NB4 (cell line): ENCODE measurements around the gene RHAG.

Experiments used
- DNase-seq: peaks from one replicate; pipeline ENCODE4 v3.0.0; 2010; ENCODE audit warnings: low read depth
- H3K4me3 ChIP-seq: one replicate; pipeline ENCODE4 v1.5.1; 2011; ENCODE audit warnings: mild to moderate bottlenecking, low read depth, low read length, moderate library complexity
- CTCF ChIP-seq: IDR thresholded peaks from one replicate; pipeline ENCODE4 v1.5.1; 2012; ENCODE audit warnings: low read depth, low read length
- MAX ChIP-seq: IDR thresholded peaks from 2 replicates; pipeline ENCODE4 v1.6.1; 2011; ENCODE audit warnings: low read depth, low read length
- MYC ChIP-seq: IDR thresholded peaks from 2 replicates; pipeline ENCODE4 v1.6.1; 2011; ENCODE audit warnings: low read depth, low read length
- POLR2A ChIP-seq: IDR thresholded peaks from 2 replicates; pipeline ENCODE4 v1.6.1; 2011; ENCODE audit warnings: mild to moderate bottlenecking; ENCODE audit not compliant: insufficient read length; ENCODE audit errors: extremely low read depth

RHAG gene

GRCh38 chr6:49646130-49646824 is 9.6 kb upstream of the RHAG start:
- no peak overlapping the region for H3K4me3 ChIP-seq
- peak; percentile 5 for DNase-seq
- TF ChIP-seq MYC: no peak
- no peak for TF ChIP-seq POLR2A
- TF ChIP-seq CTCF: no peak
- no peak for TF ChIP-seq MAX

- no peak overlapping the region for H3K4me3 ChIP-seq
- no peak for DNase-seq
- TF ChIP-seq CTCF (no peak), MYC (no peak), POLR2A (no peak), MAX (no peak)
Observed at GRCh38 chr6:49645139-49645538, 8.5 kb upstream of the RHAG start.

GRCh38 chr6:49639177-49639817 is 2.7 kb upstream of the RHAG start:
- no peak overlapping the region for H3K4me3 ChIP-seq
- DNase-seq: no peak
- no peak for TF ChIP-seq CTCF
- no peak for TF ChIP-seq MAX
- TF ChIP-seq POLR2A: no peak
- TF ChIP-seq MYC: no peak

- TF ChIP-seq CTCF (no peak), POLR2A (no peak), MYC (no peak), MAX (no peak)
- no peak for DNase-seq
- H3K4me3 ChIP-seq: no peak overlapping the region
Observed at GRCh38 chr6:49637350-49637731, 702 bp upstream of the RHAG start.

- DNase-seq: no peak
- TF ChIP-seq MYC (no peak), MAX (no peak), CTCF (no peak), POLR2A (no peak)
- H3K4me3 ChIP-seq: no peak overlapping the region
Observed at GRCh38 chr6:49635978-49636712, 494 bp downstream of the RHAG start.
